ENCODE data around the gene TMEM134.

The TMEM134 gene

GRCh38 chr11:67437082-67437808, 31.8 kb downstream of the TMEM134 start, which contains the start of gene PTPRCAP:
TSS of gene PTPRCAP (minus strand) at chr11:67437682. CDS start at chr11:67437619, 63 bp downstream.
- TF ChIP-seq CTCF (IDR thresholded peaks at IDR 0.05; ENCODE audit: insufficient read depth, low read depth, low read length, missing control alignments), result no peak
- DNase-seq (ENCODE audit: low read depth), result no peak

DNA sequence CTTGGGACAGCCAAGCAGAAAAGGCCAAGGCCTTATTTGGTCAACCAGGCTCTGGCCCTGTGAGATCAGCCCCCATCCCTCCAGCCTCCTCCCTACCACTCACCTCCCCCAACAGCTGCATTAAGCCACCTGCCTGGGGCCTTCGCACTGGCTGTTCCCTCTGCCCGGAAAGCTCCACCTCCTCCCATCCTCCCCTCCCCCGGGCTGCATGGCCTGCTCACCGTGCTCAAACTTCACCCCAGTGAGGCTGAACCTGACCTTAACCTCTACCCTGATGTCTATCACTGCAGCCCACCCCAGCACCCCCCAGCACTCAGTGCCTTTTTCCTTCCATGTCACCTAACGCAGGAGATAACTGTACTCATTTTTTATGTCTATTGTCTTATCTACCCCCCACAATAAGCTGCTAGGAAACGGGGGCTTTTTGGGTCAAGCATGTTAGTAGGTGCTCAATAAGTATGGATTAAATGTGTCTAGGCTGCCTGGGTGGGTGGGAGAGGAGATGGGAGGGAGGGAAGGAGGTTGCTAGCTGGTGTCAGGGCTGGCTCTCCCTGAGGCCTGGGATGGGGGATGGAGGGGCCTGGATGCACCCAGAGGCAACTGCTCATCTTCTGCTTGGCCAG, 32.5 kb downstream of the TMEM134 start:
- no peak for DNase-seq (ENCODE audit: low read depth)
- H3K4me3 ChIP-seq (ENCODE audit: low read length), result no peak overlapping the region
- no peak for TF ChIP-seq CTCF (IDR thresholded peaks at IDR 0.05; ENCODE audit: insufficient read depth, low read depth, low read length, missing control alignments)

More at GRCh38 chr11:67437082-67437808, 31.8 kb downstream of the TMEM134 start, which contains the start of gene PTPRCAP:
- H3K4me3 ChIP-seq (ENCODE audit: low read length), result no peak within 1 kb of the TSS

DNA sequence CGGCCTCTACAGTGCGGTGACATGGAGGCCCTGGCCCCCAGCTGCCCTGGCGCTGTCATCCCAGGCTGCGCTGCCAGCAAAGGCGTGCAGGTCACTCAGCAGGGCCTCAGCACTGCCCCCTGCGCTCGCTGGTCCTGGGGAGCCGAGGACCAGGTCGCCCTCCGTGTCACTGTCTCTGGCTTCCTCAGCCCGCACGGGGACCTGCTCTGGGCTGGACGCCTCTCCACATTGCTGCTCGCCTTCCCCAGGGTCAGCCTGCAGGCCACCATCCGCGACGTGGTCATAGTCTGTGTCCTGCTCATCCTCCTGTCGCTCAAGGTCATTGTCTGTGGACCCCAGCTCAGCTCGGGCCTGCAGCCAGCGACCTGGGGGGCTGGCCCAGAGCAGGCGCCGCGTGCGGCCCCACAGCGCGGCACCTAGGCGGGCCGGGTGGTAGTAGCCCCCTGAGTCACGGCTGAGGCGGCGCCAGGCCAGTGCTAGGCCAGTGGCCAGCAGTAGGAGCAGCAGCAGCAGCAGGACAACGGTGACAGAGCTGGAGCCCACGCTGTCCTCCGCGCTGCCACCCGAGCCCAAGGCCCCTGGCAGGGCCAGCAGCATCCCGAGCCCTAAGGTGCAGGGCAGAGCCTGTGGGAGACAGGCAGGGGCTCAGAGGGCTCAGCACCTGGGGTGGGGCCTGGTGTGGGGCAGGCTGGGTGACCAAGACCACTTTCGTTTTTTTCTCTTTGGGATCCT, 33.2 kb downstream of the TMEM134 start:
- TF ChIP-seq CTCF (IDR thresholded peaks at IDR 0.05; ENCODE audit: insufficient read depth, low read depth, low read length, missing control alignments), result no peak
- H3K4me3 ChIP-seq (ENCODE audit: low read length), result no peak overlapping the region
- no peak for DNase-seq (ENCODE audit: low read depth)

DNA sequence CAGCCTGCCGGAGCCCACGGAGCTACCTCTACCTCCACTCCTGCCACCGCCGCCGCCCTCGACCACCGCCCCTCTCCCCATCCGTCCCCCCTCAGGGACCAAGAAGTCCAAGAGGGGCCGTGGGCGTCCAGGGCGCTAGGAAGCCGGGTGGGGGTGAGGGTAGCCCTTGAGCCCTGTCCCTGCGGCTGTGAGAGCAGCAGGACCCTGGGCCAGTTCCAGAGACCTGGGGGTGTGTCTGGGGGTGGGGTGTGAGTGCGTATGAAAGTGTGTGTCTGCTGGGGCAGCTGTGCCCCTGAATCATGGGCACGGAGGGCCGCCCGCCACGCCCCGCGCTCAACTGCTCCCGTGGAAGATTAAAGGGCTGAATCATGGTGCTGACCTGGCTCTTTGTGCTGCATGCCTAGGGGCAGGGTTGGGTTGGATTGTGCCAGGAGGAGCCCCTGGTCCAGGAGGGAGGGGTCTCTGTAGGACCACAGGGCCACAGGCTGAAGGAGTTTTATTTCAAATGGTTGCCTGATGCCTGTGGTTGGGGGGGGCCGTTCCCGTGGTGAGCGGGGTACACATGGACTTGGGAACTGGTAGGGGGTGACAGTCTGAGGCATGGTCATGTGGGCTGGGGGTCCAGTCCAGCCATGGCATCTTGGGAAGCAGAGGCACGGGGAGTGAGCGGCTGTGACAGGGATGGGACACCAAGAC, 33.9 kb downstream of the TMEM134 start:
- TF ChIP-seq CTCF (IDR thresholded peaks at IDR 0.05; ENCODE audit: insufficient read depth, low read depth, low read length, missing control alignments), result no peak
- no peak overlapping the region for H3K4me3 ChIP-seq (ENCODE audit: low read length)
- peak; percentile 45 for DNase-seq (ENCODE audit: low read depth)

GRCh38 chr11:67434395-67434881, 34.6 kb downstream of the TMEM134 start:
- no peak overlapping the region for H3K4me3 ChIP-seq (ENCODE audit: low read length)
- TF ChIP-seq CTCF (IDR thresholded peaks at IDR 0.05; ENCODE audit: insufficient read depth, low read depth, low read length, missing control alignments), result no peak
- DNase-seq (ENCODE audit: low read depth), result no peak

GRCh38 chr11:67433536-67434394, 35.3 kb downstream of the TMEM134 start:
- H3K4me3 ChIP-seq (ENCODE audit: low read length), result no peak overlapping the region
- DNase-seq (ENCODE audit: low read depth), result no peak
- TF ChIP-seq CTCF (IDR thresholded peaks at IDR 0.05; ENCODE audit: insufficient read depth, low read depth, low read length, missing control alignments), result no peak
